Measurements from ENCODE around the gene EBF3. TPM values are rescaled to one million over a fixed set of nuclear protein-coding genes. Genes with fewer than 3 reads are reported as not detected.

The EBF3 gene
- total RNA-seq, 1 donor = 31.8 TPM

DNA sequence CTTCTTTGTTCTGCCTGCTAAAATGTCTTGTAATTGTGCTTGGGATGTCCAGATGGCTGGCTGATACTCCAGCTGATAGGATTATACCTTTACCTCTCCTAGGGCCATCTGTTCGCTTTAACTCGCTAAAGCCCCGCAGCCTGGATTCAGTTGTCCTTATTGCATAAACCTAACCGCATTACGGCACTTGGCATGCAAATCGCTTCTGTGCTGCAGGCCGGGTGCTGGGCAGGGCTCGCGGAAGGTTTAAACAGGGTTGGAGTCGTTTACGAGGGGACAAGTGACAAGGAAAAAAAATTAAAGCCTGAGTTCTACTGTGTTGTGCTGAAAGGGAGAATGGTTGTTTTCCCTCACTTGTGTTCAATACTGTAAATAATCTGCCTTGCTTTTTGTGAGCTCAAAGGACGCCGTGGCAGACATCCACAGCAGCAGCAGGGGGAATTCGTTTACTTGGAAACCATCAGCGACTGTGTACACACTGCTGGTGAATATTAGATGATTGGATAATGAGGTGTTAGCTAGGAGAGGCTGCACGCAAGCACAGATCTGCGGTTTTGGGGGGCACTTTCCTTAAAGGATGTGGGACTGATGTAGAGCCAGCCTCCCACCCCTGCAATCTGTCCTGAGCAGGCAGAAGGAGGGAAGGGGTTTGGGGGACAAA is 93.0 kb downstream of the EBF3 start:
- no peaks in the 10 kb centered on the region for H3K4me1 ChIP-seq (ENCODE audit: insufficient read depth, low read length)
- no peak overlapping the region for H2AFZ ChIP-seq (ENCODE audit: low read length)
- H3K27me3 ChIP-seq (ENCODE audit: insufficient read depth, low read length) = no peaks in the 10 kb centered on the region
- H3K9me3 ChIP-seq (ENCODE audit: low read depth, low read length) = no peaks in the 10 kb centered on the region
- DNase-seq (ENCODE audit: insufficient read length, low spot score, missing footprints) = peak; percentile 80
- peaks cover 63% of the 10 kb centered on the region for H3K36me3 ChIP-seq (ENCODE audit: insufficient read depth, low read length)
- H3K4me2 ChIP-seq (ENCODE audit: insufficient read depth, low read length) = no peak overlapping the region
- peaks cover 10% of the 10 kb centered on the region for H4K20me1 ChIP-seq (ENCODE audit: insufficient read depth, low read length)
- no peak overlapping the region for H3K27ac ChIP-seq (ENCODE audit: low read depth, low read length)
- H3K79me2 ChIP-seq (ENCODE audit: insufficient read depth, low read length) = peaks cover 6% of the 10 kb centered on the region
- H3K4me3 ChIP-seq (ENCODE audit: insufficient read depth, low read length) = no peak overlapping the region
- TF ChIP-seq, protein P1, sequence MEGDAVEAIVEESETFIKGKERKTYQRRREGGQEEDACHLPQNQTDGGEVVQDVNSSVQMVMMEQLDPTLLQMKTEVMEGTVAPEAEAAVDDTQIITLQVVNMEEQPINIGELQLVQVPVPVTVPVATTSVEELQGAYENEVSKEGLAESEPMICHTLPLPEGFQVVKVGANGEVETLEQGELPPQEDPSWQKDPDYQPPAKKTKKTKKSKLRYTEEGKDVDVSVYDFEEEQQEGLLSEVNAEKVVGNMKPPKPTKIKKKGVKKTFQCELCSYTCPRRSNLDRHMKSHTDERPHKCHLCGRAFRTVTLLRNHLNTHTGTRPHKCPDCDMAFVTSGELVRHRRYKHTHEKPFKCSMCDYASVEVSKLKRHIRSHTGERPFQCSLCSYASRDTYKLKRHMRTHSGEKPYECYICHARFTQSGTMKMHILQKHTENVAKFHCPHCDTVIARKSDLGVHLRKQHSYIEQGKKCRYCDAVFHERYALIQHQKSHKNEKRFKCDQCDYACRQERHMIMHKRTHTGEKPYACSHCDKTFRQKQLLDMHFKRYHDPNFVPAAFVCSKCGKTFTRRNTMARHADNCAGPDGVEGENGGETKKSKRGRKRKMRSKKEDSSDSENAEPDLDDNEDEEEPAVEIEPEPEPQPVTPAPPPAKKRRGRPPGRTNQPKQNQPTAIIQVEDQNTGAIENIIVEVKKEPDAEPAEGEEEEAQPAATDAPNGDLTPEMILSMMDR (IDR thresholded peaks at IDR 0.05; ENCODE audit: extremely low read depth, low read depth, low read length) = no peak

DNA sequence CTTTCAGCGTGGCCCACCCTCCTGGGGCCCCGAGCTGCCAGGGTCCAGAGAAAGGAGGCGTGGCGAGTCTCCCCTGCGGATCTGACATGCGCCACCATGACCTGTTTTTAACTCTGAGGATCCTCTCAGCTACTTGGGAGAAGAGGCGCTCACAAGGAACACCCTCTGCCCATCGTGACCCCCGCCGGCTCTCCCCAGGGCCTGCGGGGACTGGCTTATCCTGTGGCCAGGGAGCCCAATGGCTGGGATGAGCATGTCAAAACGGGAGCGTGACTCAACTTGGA is 93.7 kb downstream of the EBF3 start:
- no peak overlapping the region for H3K4me2 ChIP-seq (ENCODE audit: insufficient read depth, low read length)

DNA sequence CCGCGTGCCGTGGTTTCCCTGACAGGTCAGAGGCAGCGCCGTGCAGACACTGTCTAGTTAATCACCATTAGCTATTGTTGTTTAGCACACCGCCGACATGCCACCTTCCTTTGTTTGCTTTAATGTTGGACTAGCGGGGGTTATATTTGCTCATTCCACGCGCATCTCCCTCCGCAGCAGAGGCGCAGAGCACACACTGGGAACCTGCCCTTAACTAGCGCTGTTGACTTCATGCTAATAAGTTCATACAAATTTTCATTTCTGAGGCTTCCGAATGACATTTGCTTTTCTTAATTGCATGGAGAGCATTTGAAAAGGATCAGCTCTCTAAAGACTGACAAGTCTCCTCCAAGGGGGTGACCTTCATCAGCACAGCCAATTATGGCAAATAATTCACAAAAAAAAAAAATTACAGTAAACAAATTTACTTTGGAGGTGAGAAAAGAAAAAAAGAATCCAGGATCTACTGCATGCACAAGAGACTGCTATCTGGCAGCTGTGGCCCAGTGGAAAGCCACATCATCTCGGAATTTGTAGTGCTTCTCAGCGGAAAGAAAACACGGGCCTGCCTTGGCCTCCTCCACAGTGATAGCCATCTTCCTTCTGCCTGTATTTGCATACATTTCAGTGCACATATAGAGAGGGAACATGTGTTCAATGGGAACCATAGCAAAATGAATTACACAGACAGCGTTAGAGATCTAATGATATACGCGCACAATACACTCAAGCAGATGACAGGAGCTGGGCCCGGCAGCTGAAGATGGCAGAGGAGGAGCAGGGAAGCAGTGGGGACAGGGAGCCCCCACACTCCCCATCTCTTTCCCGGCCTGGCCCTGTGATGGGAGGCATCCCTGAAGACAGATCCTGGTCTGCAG is 94.2 kb downstream of the EBF3 start:
- H3K4me3 ChIP-seq (ENCODE audit: insufficient read depth, low read length) = no peak overlapping the region
- TF ChIP-seq, protein P1 (IDR thresholded peaks at IDR 0.05; ENCODE audit: extremely low read depth, low read depth, low read length) = no peak
- H2AFZ ChIP-seq (ENCODE audit: low read length) = no peak overlapping the region
- peaks cover 11% of the 10 kb centered on the region for H4K20me1 ChIP-seq (ENCODE audit: insufficient read depth, low read length)
- H3K9me3 ChIP-seq (ENCODE audit: low read depth, low read length) = no peaks in the 10 kb centered on the region
- no peak for DNase-seq (ENCODE audit: insufficient read length, low spot score, missing footprints)
- H3K27ac ChIP-seq (ENCODE audit: low read depth, low read length) = no peak overlapping the region
- H3K79me2 ChIP-seq (ENCODE audit: insufficient read depth, low read length) = peaks cover 12% of the 10 kb centered on the region
- peaks cover 66% of the 10 kb centered on the region for H3K36me3 ChIP-seq (ENCODE audit: insufficient read depth, low read length)
- H3K4me1 ChIP-seq (ENCODE audit: insufficient read depth, low read length) = peaks cover 3% of the 10 kb centered on the region
- no peaks in the 10 kb centered on the region for H3K27me3 ChIP-seq (ENCODE audit: insufficient read depth, low read length)
- H3K4me2 ChIP-seq (ENCODE audit: insufficient read depth, low read length) = no peak overlapping the region

More for the DNA sequence above, 93.7 kb downstream of the EBF3 start:
- H3K36me3 ChIP-seq (ENCODE audit: insufficient read depth, low read length) = peaks cover 61% of the 10 kb centered on the region
- peaks cover 13% of the 10 kb centered on the region for H4K20me1 ChIP-seq (ENCODE audit: insufficient read depth, low read length)
- no peaks in the 10 kb centered on the region for H3K9me3 ChIP-seq (ENCODE audit: low read depth, low read length)
- H2AFZ ChIP-seq (ENCODE audit: low read length) = no peak overlapping the region
- H3K79me2 ChIP-seq (ENCODE audit: insufficient read depth, low read length) = peaks cover 8% of the 10 kb centered on the region
- no peaks in the 10 kb centered on the region for H3K27me3 ChIP-seq (ENCODE audit: insufficient read depth, low read length)
- H3K27ac ChIP-seq (ENCODE audit: low read depth, low read length) = no peak overlapping the region
- no peak overlapping the region for H3K4me3 ChIP-seq (ENCODE audit: insufficient read depth, low read length)
- H3K4me1 ChIP-seq (ENCODE audit: insufficient read depth, low read length) = no peaks in the 10 kb centered on the region
- TF ChIP-seq, protein P1 (IDR thresholded peaks at IDR 0.05; ENCODE audit: extremely low read depth, low read depth, low read length) = no peak
- DNase-seq (ENCODE audit: insufficient read length, low spot score, missing footprints) = no peak

DNA sequence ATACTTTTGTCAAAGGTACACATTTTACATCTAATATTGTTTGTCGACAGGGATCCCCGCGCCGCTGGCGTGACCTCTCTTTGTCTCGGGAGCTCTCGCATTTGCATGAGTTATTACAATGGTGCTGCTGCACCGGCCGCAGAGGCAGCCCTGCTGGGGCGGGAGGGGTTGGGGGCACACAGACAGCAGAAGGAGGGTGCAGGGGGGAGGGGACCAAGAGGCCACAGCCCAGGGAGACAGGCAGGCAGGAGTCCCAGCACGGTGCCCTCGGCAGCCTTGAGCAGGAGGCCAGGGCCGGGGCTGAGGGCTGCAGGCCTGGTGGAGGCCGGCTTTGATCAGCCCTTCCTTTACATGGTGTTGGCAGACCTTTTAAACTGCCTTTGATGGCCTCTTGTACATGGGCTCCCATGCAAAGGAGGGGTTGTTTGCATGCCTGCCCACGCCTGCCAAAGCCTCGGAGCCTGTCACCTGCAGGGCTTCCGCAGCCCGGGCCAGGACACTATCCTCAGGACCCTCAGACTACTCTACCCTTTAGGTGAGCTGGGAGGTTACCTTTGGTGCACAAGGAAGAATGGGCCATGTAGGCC is 95.5 kb downstream of the EBF3 start:
- H4K20me1 ChIP-seq (ENCODE audit: insufficient read depth, low read length) = peaks cover 8% of the 10 kb centered on the region
- no peak overlapping the region for H3K4me2 ChIP-seq (ENCODE audit: insufficient read depth, low read length)
- TF ChIP-seq, protein P1 (IDR thresholded peaks at IDR 0.05; ENCODE audit: extremely low read depth, low read depth, low read length) = no peak
- H3K79me2 ChIP-seq (ENCODE audit: insufficient read depth, low read length) = peaks cover 10% of the 10 kb centered on the region
- DNase-seq (ENCODE audit: insufficient read length, low spot score, missing footprints) = no peak
- no peaks in the 10 kb centered on the region for H3K9me3 ChIP-seq (ENCODE audit: low read depth, low read length)
- peaks cover 4% of the 10 kb centered on the region for H3K4me1 ChIP-seq (ENCODE audit: insufficient read depth, low read length)
- H2AFZ ChIP-seq (ENCODE audit: low read length) = no peak overlapping the region
- H3K36me3 ChIP-seq (ENCODE audit: insufficient read depth, low read length) = peaks cover 64% of the 10 kb centered on the region
- no peak overlapping the region for H3K4me3 ChIP-seq (ENCODE audit: insufficient read depth, low read length)
- no peak overlapping the region for H3K27ac ChIP-seq (ENCODE audit: low read depth, low read length)
- H3K27me3 ChIP-seq (ENCODE audit: insufficient read depth, low read length) = no peaks in the 10 kb centered on the region

All from osteoblast (primary cell).